ENCODE data around the gene PKHD1. TPM values are rescaled to one million over a fixed set of nuclear protein-coding genes. Genes with fewer than 3 reads are reported as not detected.

Gene PKHD1
- total RNA-seq, 1 experiment from 2014 or later, result 0.09 TPM

- no peak overlapping the region for H3K56ac ChIP-seq (ENCODE audit: insufficient read length, low read depth, low read length)
- no peaks in the 10 kb centered on the region for H3K79me1 ChIP-seq (ENCODE audit: insufficient read depth, low read depth, low read length, poor library complexity, severe bottlenecking)
- Mint-ChIP-seq H3K27me3 (ENCODE audit: low read depth) (peaks cover 1% of the 10 kb centered on the region), H3K4me3 (no peak overlapping the region), H3K36me3 (ENCODE audit: insufficient read depth in 1 of 3, low read depth in 3 of 3) (peaks cover 11 to 20% (median 14%) of the 10 kb centered on the region in 3 experiments), H3K9me3 (peaks cover 22 to 27% of the 10 kb centered on the region in 2 experiments), H3K27ac (no peak overlapping the region), H3K4me1 (no peaks in the 10 kb centered on the region)
- no peak overlapping the region for H4K5ac ChIP-seq (ENCODE audit: insufficient read length, low read depth, low read length)
- H2BK15ac ChIP-seq (ENCODE audit: low read depth, low read length), result no peak overlapping the region
- H4K91ac ChIP-seq (ENCODE audit: insufficient read length, low read depth, low read length), result no peak overlapping the region
- no peak overlapping the region for H3K14ac ChIP-seq (ENCODE audit: insufficient read depth, low read length)
- no peak for DNase-seq
- no peaks in the 10 kb centered on the region for H3K9me3 ChIP-seq (ENCODE audit: control insufficient read depth, low read depth, low read length)
- no peak overlapping the region for H3K23ac ChIP-seq (ENCODE audit: insufficient read length, low read depth, low read length)
- H3K4me1 ChIP-seq (ENCODE audit: insufficient read depth, low read length), result no peaks in the 10 kb centered on the region
- TF ChIP-seq CTCF (conservative IDR thresholded peaks at IDR 0.05), result no peak
- H3T11ph ChIP-seq (ENCODE audit: low read length), result no peak overlapping the region
- H3K79me2 ChIP-seq (ENCODE audit: insufficient read depth, low read length), result no peaks in the 10 kb centered on the region
- no peak overlapping the region for H2AK5ac ChIP-seq (ENCODE audit: insufficient read length, low read length)
- H3K23me2 ChIP-seq (ENCODE audit: insufficient read length, low read depth, low read length, poor library complexity, severe bottlenecking), result no peaks in the 10 kb centered on the region
- no peak overlapping the region for H2BK120ac ChIP-seq (ENCODE audit: low read depth, low read length, poor library complexity, severe bottlenecking)
- H4K20me1 ChIP-seq (ENCODE audit: control insufficient read depth, insufficient read depth, insufficient read length), result no peaks in the 10 kb centered on the region
- H2BK5ac ChIP-seq (ENCODE audit: insufficient read length, low read length), result no peak overlapping the region
- H2AFZ ChIP-seq (ENCODE audit: low read length), result no peak overlapping the region
- no peak overlapping the region for H3K4ac ChIP-seq (ENCODE audit: low read depth, low read length)
- WGBS (ENCODE audit: extremely low coverage, insufficient read length, low lambda C conversion rate), result no CpG with 5 or more reads among the region's 1 CpG
- H4K8ac ChIP-seq (replicated peaks; ENCODE audit: insufficient read length, low read depth, low read length), result no peak overlapping the region
- no peak overlapping the region for H3K9ac ChIP-seq (ENCODE audit: extremely low read depth, insufficient read length, low read length)
- H3K4me2 ChIP-seq (ENCODE audit: insufficient read depth, insufficient read length, low read length), result no peak overlapping the region
- H2BK20ac ChIP-seq (ENCODE audit: low read depth, low read length, poor library complexity, severe bottlenecking), result no peak overlapping the region
- no peak overlapping the region for H3K18ac ChIP-seq (ENCODE audit: insufficient read length, low read depth, low read length)
- H3K27me3 ChIP-seq (ENCODE audit: insufficient read depth, low read length), result no peaks in the 10 kb centered on the region
- H3K27ac ChIP-seq (ENCODE audit: insufficient read length, low read depth, low read length), result no peak overlapping the region
- H2BK12ac ChIP-seq (ENCODE audit: insufficient read length, low read depth, low read length), result no peak overlapping the region
Observed at GRCh38 chr6:52098721-52099120, 11.3 kb upstream of the PKHD1 start.
